TTC549 (cell line): ENCODE data around the gene MIEF1.
"Not testable (repeated sequence)": the region's sequence is repeated elsewhere in the genome, so short reads cannot be mapped to it uniquely, and the experiment has no call there.

ENCODE experiments used
- FAIRE-seq: peaks from 2 replicates; lab custom pipeline; 2012; peaks lifted over from hg19 to GRCh38; lab: Jason Lieb, UNC

MIEF1 gene

GRCh38 chr22:39490135-39490798 is 11.8 kb upstream of the MIEF1 start:
- FAIRE-seq: peak; percentile 71

GRCh38 chr22:39490966-39491680 is 11.0 kb upstream of the MIEF1 start:
- no peak for FAIRE-seq

DNA sequence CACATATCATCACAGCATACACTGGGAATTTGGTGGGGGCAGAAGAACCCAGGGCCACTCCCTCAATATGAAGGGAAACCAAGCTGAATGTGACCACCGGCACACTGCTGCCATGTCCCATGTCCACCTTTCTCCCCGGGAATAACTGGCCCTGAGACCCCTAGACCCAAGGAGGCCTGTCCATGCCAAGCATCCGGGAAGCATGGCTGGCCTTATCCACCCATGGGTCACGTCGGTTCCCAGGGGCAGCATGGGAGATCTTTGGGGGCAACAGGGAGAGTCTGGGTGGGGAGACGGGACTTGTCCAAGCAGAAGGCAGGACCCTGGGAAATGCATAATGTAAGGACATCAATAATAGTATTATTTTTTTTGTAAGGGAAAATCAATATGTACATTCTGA is 10.4 kb upstream of the MIEF1 start:
- FAIRE-seq: no peak

- no peak for FAIRE-seq
Observed at GRCh38 chr22:39492186-39492585, 9.9 kb upstream of the MIEF1 start.

DNA sequence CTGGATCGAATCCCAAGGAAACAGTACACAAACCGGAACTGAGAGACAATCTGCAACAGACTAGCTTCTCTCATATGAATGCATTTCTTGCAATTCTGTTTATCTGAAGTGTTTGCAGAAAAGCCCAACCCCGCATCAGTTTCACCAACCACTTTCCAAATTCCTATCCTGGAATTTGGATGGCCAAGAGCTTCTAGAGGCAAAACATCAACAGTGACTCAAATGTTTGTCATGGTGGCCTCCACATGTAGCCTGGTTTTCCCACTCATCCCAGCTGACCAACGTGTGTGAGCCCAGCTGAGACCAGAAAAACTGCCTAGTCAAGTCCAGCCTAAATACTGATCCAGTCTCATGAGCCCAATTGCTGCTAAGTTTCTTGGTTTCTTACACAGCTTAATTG is 8.3 kb upstream of the MIEF1 start:
- no peak for FAIRE-seq

- no peak for FAIRE-seq
Observed at GRCh38 chr22:39494471-39495120, 7.5 kb upstream of the MIEF1 start.

DNA sequence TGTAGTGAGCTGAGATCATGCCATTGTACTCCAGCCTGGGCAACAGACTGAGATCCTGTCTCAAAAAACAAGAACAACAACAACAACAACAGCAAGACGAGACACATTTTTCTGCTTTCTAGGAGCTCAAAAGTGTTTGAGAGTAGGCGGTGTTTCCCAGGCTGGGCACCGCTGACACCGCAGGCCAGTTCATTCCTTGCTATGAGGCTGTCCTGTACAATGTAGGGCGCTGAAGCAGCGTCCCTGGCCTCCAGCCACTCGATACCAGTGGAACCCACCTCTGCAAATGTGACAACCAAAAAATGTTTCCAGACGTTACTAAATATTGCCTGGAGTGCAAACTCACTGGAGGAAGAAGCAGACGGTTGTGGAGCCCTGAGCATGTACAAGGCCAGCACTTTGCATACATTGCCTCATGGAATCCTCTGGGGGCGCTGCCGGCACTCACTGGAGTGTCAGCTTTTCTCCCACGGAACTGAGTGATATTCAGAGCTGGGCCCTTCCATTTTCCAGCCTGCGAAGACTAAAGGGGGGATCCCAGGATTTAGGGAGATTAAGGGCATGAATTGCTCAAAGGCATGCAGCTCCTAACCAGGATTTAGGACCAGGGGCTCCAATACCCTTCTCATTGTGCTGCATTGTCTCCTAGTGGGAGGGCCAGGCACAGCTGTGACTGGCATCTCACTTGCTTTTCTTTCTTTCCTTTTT is 5.8 kb upstream of the MIEF1 start:
- no peak for FAIRE-seq

GRCh38 chr22:39497429-39497828 is 4.7 kb upstream of the MIEF1 start:
- no peak for FAIRE-seq

DNA sequence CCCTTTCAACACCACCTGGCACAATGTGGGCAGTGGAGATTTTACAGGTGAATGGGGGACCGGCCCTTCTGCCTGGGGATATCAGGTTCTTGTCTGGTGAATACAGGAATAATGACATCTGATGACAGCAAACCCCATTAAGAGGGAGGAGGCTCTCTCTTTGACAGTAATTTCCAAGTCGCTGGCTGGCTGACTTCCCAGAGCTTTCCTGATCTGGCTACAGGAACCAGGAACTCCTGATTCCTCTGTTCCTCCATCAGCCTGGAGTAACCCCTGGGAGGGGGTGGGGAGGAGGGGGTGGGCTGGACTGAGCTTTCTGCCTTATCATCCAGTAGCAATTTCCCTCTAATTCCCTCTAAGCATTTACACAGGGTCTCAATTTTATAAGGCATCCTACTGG is 3.7 kb upstream of the MIEF1 start:
- no peak for FAIRE-seq

GRCh38 chr22:39498802-39499201 is 3.3 kb upstream of the MIEF1 start:
- no peak for FAIRE-seq

DNA sequence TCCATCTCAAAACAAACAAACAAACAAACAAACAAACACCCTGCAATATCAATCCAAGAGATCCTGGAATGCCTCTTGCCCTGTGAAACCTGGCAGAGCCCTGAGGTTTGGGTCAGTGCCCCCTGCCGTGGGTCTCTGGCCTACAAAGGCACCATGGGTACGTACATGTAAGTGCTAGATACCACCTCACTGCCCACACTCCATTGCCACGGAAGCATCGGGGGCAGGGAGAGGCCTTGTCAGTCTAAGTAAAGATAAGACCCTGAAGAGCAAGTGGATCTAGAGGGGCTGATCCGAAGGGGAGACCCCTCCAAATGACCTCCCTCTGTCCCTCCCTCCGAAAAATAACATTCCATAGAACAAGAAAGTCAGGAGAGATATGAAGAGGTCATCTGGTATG is 2.0 kb upstream of the MIEF1 start:
- FAIRE-seq: no peak

DNA sequence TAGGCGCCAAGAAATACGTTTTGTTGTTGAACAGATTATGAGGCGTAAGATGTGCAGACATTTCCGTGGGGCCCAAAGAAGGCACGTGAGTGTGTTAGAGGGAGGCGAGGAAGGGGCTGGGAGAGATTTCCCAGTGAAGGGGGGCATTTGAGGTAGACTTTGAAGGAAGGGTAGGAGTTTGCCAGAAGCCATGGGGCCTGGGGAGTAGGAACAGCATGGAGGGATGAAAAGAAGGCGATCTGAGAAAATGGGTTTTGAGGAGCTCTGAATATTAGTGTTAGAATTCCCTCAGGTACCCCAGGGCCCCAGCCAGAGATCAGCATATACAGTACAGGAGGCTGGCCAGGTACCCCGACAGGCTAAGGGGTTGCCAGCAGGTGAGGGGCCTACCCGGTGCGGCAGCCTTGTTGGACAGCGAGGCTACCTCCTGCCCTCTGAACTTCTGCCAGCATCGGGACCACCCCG is 414 bp upstream of the MIEF1 start:
- no peak for FAIRE-seq

DNA sequence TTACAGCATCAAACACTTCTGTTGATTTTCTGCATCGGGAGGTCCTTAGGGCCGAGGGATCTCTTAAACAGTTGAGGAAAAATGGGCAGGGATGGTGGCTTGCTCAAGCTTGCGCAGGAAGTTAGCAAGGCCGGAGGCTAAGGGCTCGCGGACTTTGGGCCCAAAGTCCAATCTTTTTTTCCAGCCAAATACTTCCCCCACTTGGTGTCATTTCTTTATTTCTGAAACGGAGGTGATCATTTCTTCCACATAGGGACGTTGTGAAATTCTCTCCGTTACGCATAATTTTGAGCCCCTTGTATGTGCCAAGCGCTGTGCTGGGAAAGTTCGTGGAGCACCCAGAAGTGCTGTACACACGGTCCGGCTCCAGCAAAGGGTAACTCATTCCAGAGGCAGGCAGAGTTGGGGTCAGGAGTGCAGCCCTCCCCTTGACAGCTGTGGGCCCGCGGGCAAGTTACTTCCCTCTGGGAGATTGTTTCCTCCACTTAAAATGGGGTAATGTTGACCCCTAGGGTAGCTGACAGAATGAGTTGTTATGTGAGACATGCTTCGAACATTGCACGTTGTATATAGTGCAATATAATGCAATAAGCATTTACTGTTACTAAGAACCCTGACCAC is 809 bp downstream of the MIEF1 start:
- FAIRE-seq: no peak

- FAIRE-seq: no peak
Observed at GRCh38 chr22:39503630-39504029, 1.5 kb downstream of the MIEF1 start.

DNA sequence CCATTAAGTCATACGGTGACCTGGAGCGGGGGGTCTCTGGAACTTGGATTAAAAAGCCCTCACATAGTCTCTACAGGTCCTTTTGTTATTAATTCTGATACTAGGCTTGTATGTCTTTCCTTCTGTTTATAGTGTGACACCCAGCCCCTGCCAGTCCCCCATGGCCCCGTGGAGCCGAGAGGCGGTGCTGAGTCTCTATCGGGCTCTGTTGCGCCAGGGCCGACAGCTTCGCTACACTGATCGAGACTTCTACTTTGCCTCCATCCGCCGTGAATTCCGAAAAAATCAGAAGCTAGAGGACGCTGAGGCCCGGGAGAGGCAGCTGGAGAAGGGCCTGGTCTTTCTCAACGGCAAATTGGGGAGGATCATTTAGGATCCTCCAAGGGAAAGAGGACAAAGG is 2.0 kb downstream of the MIEF1 start:
- no peak for FAIRE-seq

DNA sequence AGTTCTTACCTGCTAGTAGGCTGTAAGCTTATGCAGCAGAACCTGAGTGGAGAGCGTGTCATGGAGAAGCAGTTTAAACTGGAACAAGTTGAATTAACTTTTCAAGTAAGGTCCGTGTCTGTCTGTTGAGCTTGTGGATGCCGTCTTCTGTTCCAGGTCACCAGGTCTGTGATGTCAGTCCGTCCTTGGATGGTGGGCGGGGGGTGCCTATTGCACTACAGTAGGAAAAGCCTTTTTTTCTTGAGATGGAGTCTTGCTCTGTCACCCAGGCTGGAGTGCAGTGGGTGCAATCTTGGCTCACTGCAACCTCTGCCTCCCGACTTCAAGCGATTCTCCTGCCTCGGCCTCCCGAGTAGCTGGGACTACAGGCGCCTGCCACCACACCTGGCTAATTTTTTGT is 4.9 kb downstream of the MIEF1 start:
- not testable (repeated sequence) for FAIRE-seq

- FAIRE-seq: no peak
Observed at GRCh38 chr22:39508393-39508792, 6.3 kb downstream of the MIEF1 start.

GRCh38 chr22:39510529-39511149 is 8.5 kb downstream of the MIEF1 start:
- FAIRE-seq: no peak

DNA sequence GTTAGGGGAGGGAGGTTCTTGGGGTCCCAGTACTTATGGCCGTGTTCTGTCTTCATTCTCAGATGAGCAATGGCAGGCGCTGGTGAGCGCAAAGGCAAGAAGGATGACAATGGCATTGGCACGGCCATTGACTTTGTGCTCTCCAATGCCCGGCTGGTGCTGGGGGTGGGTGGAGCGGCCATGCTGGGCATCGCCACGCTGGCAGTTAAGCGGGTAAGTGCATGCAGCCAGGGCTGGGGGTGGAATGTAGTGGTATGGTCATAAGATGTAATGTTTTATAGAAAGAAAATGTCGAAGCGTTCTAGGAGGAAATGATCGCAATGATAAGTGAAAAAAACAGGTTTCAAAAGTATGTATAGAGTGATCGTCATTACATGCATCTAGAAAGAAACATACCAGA is 9.1 kb downstream of the MIEF1 start:
- FAIRE-seq: no peak

GRCh38 chr22:39512026-39512425 is 9.9 kb downstream of the MIEF1 start:
- FAIRE-seq: no peak

GRCh38 chr22:39513791-39514190 is 11.7 kb downstream of the MIEF1 start:
- FAIRE-seq: no peak

DNA sequence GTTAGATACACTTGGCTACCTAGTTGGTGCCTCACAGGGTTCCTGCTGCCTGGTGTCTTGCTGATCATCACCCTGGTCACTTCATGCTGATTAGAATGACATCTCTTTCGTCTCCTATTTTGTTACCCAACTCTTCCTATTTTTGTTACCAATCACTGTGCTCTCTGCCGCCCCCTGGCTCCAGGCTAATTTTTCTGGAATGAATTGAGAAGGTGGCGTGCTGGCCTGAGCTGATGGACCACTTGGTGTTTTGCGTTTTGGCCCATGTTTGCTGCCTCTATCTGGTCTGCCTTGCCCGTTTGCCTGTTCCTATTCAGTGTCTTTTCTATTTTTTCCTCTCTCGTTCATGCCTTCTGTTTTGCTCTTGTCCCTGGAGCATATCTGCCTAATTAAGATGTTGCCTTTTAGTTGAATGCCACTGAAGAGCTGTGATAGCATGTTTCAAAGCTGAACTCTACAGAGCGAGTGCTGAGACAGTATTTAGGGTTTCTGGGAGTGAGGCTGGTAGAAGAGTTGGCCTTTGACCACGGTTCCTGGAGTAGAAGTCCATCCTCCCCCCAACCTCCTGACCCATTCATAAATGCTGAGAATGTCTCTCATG is 12.4 kb downstream of the MIEF1 start:
- no peak for FAIRE-seq
